GM19035 (cell line): ENCODE measurements around the gene HOXB7.

Experiments
- ATAC-seq: cut with Tn5 transposase; IDR thresholded peaks from one replicate; pipeline ENCODE4 v1.9.1; 2021; ENCODE audit not compliant: unreplicated experiment

The HOXB7 gene

GRCh38 chr17:48586355-48587258 lies 24.2 kb downstream of the HOXB7 start:
- no peak for ATAC-seq

GRCh38 chr17:48584223-48584741 lies 26.5 kb downstream of the HOXB7 start:
- ATAC-seq = no peak

DNA sequence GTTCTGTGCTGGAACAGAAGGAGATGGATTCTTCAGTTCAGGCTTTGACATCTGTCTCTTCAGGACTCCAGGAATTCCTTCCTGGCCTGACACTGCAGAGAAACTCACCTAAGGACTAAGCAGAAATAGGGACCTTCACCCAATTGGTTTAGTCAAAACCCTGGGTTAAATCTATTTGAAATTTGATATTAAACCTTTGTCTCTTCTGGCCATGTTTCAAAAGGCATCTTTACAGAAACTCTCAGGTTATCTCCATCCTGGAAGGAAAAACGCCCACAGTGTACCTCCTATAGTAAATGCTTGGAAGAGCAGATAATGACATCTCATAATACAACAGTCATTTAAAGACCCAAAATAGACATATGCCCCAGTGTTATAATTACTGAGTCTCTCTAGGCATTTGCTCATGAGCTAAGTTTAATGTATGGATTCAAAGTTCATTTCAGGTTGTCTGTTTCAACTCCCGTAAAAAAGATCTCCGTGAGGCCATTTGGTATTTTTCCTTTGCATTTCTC lies 27.1 kb downstream of the HOXB7 start:
- no peak for ATAC-seq

- no peak for ATAC-seq
Measured at GRCh38 chr17:48582750-48583069, 28.1 kb downstream of the HOXB7 start.

DNA sequence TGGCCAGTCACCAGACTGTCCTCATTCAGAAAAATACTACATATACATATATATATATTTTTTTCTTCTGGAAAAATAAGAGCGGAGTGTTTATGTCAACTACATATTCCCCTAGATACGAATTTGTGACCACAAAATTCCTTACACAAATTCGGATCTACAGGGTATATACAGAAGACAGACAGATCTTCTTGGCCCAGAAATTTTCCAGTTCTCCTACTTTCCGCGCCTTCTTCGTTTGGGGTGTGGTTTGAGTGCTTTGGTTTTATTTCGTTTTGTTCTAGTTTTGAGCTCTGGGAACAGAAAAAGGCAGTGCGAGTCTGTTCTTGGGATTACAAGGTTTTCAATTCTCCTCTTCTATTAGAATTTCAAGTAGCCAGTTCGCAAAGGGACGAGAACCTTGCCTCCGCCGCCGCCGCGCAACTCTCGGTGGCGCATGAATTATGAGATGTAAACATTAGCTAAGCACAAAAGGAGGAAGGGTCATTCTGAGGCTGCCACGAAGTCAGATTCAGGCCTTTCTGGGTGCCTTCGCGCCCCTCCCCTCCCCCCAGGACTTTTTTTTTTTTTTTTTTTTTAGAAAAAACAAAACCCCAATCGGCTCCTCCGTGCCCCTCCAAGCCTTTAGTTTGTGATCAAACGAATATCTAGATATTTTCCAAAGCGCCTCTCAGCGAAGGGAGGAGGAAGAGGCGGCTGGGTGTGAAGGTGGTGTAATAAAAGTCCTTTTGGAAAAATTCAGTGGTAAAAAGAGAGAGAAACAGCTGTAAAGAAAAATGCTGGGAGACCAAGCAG lies 30.9 kb downstream of the HOXB7 start:
- no peak for ATAC-seq

DNA sequence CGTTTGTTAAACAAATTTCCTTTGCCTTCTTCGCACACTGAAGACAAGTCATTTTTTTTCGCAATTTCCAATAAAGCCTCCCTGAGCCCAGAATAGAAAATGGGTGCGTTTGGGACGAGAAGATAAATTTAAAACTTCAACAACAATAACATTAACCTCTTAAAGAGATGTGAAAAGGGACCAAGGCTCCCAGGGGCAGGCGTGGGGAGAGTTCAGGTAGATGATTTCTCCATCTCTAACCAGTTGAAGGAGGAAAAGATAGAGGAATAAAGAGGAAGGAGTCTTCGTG lies 31.4 kb downstream of the HOXB7 start:
- no peak for ATAC-seq

- peak; percentile 34 for ATAC-seq
Measured at GRCh38 chr17:48578616-48579470, 32.0 kb downstream of the HOXB7 start.

DNA sequence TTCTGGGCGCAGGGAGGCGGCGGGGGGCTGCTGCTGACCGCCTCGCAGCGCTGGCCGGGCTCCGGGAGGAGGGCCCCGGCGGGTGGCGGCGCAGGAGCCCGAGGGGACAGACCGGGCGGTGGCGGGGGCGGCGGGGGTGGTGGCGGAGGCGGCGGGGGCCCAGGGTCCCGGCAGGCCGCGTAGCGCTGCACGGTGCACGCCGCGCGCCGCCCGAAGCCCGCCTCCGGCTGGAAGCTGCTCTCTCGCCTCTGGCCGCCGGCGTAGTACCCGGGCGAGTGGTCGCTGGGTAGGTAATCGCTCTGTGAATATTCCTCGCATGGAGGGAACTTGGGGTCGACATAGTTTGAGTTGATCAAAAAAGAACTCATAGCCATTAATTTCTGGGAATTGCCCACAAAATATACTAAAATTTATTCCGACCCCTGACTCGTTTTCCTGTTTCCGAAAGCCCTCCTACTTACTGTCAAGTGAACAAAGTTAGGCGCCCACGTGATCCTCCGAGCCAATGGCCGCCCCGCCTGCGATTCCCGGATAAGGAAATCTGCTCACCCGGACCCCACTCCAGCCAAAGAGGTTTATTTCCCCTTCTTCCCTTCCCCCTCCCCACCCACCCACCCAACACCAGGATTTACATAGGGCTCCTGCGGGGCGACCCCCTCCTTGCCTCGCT lies 32.7 kb downstream of the HOXB7 start, which contains the start of gene HOXB4:
Gene HOXB4, minus strand, starts transcription at position 405 of the 670 bp plus-strand sequence. Its CDS starts 31 bp downstream, at position 374.
- ATAC-seq = peak; percentile 70

DNA sequence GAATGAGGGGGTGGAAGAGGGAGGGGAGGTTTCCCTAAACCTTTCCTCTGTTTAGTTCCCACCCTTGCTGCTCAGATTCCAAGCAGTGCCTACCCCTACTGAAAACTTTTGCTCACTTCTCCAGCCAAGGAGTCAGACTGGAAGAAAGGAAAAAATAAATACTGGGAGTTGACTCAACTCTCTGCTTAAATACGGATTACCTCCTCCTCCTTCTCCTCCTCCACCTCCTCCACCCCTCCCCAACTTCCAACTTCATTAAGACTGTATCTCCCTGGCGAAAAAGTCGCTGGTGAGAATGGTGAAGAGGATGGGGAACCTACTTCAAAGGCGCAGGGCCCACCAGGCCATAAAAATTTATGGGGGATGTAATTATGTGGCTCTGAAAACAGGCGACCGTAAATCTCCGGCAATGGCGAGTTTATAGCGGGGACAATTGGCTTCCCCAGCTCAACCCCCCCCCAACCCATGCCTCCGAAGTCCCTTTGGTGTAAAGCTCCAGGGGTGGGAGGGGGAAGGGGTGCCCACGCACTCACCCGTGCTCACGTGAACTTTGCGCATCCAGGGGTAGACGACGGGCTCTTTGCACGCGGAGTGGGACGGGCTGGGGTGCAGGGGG lies 33.4 kb downstream of the HOXB7 start:
- ATAC-seq = no peak

GRCh38 chr17:48576479-48577309 lies 34.1 kb downstream of the HOXB7 start:
- ATAC-seq = no peak

DNA sequence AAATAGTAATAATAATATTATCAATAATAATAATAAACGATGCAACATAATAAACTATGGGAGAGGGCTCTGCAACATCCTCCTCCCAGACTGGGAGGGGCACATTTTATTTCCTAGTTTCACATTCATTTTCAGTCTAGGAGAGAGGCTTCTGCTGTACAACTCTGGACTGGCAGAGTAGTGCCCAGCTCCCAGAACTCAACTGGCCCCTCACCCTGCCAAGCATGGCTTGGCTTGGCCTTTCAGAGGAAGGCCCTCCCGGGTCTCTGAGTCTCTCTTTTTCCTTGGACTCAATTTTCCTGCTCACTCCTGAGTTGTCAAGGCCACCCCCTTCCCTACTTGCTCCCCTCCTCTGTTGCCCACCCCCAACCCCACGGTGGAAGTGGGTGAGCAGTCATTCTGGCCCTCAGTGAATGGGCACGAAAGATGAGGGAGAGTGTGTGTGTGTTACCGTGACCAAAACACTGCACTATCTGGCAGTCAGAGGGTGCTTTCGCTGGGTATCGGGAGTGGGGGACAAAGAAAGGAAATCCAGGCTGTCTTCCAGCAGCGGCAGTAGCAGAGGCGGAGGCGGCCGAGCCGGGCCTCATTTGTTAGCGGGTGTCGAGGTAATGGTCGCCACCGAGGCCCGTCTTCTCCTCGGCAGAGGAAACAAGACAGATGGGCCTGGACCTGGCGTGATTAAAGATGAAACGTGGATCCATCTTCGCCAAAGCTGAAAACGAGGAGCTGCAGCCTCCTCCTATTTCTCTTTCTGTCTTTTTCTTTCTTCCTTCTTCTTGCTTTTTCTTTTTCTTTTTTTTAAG lies 34.9 kb downstream of the HOXB7 start:
- no peak for ATAC-seq

- no peak for ATAC-seq
Measured at GRCh38 chr17:48575066-48575582, 35.7 kb downstream of the HOXB7 start.

- no peak for ATAC-seq
Measured at GRCh38 chr17:48574505-48575065, 36.2 kb downstream of the HOXB7 start.

GRCh38 chr17:48571826-48572417 lies 38.9 kb downstream of the HOXB7 start:
- ATAC-seq = no peak

GRCh38 chr17:48571024-48571818 lies 39.6 kb downstream of the HOXB7 start:
- no peak for ATAC-seq

DNA sequence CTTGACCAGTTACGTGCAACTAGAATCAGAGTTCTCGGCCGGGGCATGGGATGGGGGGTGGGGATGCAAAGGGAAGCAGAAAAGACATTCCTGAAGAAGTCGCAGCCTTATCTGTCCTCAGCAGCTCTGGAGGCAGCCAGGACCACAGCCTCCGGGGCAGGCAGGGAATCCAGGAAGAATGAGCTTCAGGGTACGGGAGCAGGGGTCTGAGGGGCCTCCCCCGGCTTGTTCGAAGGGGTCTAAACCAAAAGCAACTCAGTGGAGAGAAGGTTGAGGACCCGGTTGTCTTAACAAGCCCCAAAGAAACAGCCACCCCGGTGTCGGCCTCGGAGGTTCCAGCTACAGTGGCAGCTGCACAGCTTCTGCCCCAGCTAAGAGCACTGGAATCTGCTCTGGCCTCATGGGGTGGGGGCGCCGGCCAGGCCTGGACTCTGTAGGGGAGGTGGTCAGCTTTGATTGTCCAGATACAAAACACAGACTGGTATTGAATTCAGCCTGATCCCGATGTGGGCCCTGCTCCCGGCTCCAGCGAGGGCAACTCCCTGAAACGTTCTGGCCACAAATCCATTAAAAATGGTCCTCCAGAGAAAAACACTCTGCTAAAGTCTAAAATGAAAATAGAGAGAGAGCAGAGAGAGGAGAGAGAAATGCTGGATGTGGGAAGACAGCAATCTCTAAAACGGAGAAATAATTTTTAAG lies 40.3 kb downstream of the HOXB7 start:
- ATAC-seq = no peak
